ENCODE results near the gene RPS6KA5.
A peak's percentile ranks its signal among the peaks of the same experiment; 100 is the strongest.

- TF ChIP-seq CTCF (IDR thresholded peaks at IDR 0.05), result peak in 1 of 3 donors; percentile 65
- no peak for TF ChIP-seq POLR2A (IDR thresholded peaks at IDR 0.05)
Measured at GRCh38 chr14:90903101-90903500, 157.3 kb downstream of the RPS6KA5 start.
